Hair follicular keratinocyte (primary cell): ENCODE data around the gene DEPP1. TPM values are rescaled to one million over a fixed set of nuclear protein-coding genes. Genes with fewer than 3 reads are reported as not detected.

ENCODE experiments used
- total RNA-seq: library from RNA; depleted of rRNA; stranded (reverse); fragments of >200 nt; gene quantifications from 2 replicates; pipeline ENCODE4 v1.2.3, GENCODE V29; 2015

Gene DEPP1, protein sequence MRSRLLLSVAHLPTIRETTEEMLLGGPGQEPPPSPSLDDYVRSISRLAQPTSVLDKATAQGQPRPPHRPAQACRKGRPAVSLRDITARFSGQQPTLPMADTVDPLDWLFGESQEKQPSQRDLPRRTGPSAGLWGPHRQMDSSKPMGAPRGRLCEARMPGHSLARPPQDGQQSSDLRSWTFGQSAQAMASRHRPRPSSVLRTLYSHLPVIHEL
- total RNA-seq = 1.1 and 21.9 TPM in 2 replicates

DNA sequence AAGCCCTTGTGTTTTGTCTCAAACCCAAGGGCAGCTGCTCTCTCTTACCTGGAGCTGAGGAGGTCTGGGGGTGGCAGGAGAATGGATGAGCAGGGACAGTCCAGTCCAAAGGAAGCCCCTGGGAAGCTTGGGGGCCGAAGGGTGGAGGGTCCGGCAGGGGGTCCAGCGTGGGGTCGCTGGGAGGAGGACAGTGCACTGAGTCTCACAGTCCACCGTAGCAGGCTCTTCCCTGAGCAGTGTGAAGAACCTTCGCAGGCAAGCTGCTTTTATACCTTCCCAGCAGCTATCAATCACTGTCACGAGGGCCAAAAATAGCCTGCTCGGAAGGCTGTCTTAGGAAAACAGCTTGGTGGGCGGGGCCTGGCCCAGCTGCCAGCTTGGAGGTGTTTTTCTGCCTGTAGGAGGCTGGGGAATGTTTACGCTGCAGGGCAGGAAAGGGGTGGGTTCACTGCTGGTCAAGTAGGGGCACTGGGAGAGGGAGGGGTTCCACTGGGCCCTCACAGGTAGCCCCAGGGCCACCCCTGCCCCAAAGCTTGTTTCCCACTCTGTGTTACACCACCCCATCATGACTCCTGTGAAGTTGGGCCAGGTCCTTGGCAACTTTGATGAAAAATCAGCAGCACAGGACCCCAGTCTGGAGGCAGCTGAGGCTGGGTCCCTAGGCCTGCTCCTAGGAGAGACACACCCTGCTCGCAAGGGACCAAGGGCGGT, at the start of gene DEPP1:
TSS of gene DEPP1 (minus strand) at position 240 of the 711 bp plus-strand sequence. CDS start 779 bp downstream, outside the sequence.

DNA sequence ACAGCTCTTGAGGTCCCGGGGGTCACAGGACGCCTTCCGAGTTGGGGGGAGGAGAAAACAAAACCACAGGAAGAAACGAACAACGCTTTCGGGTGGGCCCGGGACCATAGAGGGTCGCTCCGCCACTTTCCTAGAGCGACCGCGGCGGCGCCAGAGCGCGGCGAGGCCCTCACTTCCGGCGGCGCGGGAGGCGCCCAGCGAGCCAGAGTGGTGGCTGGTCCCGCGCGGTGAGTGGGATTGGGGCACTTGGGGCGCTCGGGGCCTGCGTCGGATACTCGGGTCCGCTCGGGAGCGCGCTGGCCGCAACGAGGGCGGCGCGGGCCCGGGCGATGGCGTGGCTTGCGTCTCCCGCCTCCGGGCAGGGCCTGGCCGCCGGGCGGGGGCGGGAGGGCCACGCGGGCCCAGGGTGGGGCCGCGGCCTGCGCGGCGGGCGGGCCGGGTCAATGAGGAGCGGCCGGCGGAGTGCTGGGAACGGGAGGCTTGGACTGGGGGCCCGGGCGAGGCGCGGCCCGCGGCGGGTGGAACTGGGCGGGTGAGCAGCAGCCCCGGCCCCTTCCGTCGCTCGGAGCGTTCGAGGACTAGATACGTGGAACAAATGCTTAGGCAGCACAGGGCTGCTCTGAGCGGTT, 22.3 kb upstream of the DEPP1 start, which contains the start of gene ZNF22:
TSS of gene ZNF22 (plus strand) at position 172 of the 629 bp plus-strand sequence. CDS start 2,446 bp downstream, outside the sequence.

DNA sequence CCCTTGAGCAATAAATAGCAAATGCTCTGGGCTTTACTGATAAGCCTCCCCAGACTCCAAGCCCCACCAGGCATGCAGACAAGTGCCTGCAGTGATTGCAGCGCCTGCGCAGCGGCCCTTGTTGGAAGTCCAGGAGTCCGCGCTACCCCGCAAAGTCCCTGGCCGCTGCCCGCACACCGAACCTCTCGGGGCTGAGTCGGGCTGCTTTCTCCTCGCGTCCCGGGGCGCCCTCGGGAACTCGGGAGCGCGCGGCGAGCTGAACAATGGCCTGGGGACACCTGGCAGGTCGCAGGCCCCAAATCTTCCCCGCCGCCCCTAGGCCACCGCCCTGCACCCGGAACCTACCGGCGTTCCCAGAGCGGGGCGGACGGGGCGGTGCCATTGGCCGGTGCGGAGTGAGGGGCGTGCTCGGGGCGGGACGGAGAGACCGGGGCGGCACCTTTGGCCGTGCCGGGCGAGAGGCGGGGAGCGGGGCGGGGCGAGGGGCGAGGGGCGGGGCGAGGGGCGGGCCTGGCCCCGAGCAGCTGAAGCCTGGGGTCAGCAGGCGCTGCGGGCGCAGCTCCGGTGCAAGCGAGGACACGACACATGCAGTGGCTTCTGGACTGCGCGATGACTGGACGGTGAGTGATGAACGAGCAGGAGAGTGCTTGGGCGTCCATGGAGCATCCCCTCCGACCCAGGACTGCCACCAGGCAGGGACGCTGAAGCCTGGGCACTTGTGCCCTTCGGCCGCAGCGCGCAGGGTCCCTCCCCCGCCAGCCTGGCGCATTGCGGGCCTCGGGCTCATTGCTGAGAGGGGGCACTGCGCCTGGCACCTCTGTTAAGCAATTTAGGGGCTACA, 19.1 kb downstream of the DEPP1 start, which contains the start of gene RASSF4:
TSS of gene RASSF4 (plus strand) at position 556 of the 841 bp plus-strand sequence. CDS start 10,401 bp downstream, outside the sequence.

Other genes with a start within 250 kb of the DEPP1 start
- not detected in 2 replicates for gene TMEM72, start 67.5 kb downstream of the DEPP1 start, total RNA-seq
- gene RASSF4, start 19.0 kb downstream of the DEPP1 start, total RNA-seq = 1.1 and 1.2 TPM in 2 replicates
- gene ZNF22, start 22.1 kb upstream of the DEPP1 start, total RNA-seq = 11.6 and 11.8 TPM in 2 replicates